ENCODE measurements around the gene NAALADL2. TPM values are rescaled to one million over a fixed set of nuclear protein-coding genes. Genes with fewer than 3 reads are reported as not detected.

The NAALADL2 gene
- total and polyA plus RNA-seq, 2 of the 4 experiments (the other 2 are of a cell fraction): 3.8 to 19.2 TPM

DNA sequence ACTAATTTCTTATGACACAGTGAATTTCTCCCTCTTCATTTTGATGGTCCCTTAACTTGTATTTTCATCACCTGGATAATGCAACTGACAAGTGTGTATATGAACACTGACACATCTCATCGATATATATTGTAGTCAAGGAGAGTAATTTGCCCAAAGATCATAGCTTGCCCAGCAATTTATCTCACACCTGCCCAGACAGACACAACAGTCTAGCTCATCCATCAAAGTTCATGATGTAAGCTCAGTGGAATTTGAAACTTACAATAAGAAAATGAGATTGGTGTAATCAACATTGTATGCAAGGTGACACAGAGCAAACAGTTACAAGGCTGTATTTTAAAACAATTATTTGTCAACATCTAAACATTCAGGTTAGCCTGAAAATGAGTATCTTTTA lies 805.8 kb downstream of the NAALADL2 start:
- H3K9ac ChIP-seq (ENCODE audit: low read depth, low read length): no peak overlapping the region
- DNase-seq (no peak), ATAC-seq (ENCODE audit: low read depth) (no peak)
- no peaks in the 10 kb centered on the region for H3K9me3 ChIP-seq (ENCODE audit: control insufficient read depth, insufficient read depth, low read length)
- no peak overlapping the region for H2BK120ac ChIP-seq (ENCODE audit: low read depth, low read length)
- no peak overlapping the region for H2AK5ac ChIP-seq (ENCODE audit: low read depth, low read length)
- WGBS, 2 experiments (ENCODE audit: extremely low coverage in 2 of 2, insufficient read length in 1 of 2): no CpG with 5 or more reads among the region's 1 CpG
- H2BK20ac ChIP-seq (ENCODE audit: low read depth, low read length): no peak overlapping the region
- no peak overlapping the region for H3K14ac ChIP-seq (replicated peaks; ENCODE audit: low read depth, low read length)
- H3K4ac ChIP-seq (ENCODE audit: low read depth, low read length): no peak overlapping the region
- no peak overlapping the region for H2BK15ac ChIP-seq (ENCODE audit: low read depth, low read length)
- H4K20me1 ChIP-seq (ENCODE audit: insufficient read depth, low read length): no peaks in the 10 kb centered on the region
- H3K27me3 ChIP-seq (ENCODE audit: control insufficient read depth, insufficient read depth, low read length): no peaks in the 10 kb centered on the region
- H3K23ac ChIP-seq (ENCODE audit: low read depth, low read length): no peak overlapping the region
- no peaks in the 10 kb centered on the region for H3K36me3 ChIP-seq (ENCODE audit: control insufficient read depth, insufficient read depth, low read length)
- ChIA-PET POLR2A (ENCODE audit: unreplicated experiment) (no interaction called here), CTCF (interaction anchor here (0.8 kb wide), 1 partner anchor 669 kb away, joined by 3 read pairs; no protein-coding TSS in a partner anchor)
- TF ChIP-seq SMC3 (IDR thresholded peaks at IDR 0.05; ENCODE audit: low read depth, low read length) (no peak), MAFK (IDR thresholded peaks at IDR 0.05; ENCODE audit: low read depth, low read length) (no peak), RAD21 (IDR thresholded peaks at IDR 0.05; ENCODE audit: low read length) (no peak), USF2 (IDR thresholded peaks at IDR 0.05; ENCODE audit: low read depth, low read length) (no peak), RFX5 (IDR thresholded peaks at IDR 0.05; ENCODE audit: low read depth, low read length) (no peak), RCOR1 (IDR thresholded peaks at IDR 0.05; ENCODE audit: insufficient replicate concordance, low read length) (no peak), FOS (IDR thresholded peaks at IDR 0.05; ENCODE audit: low read depth, low read length) (no peak), MAZ (IDR thresholded peaks at IDR 0.05; ENCODE audit: borderline replicate concordance, low read depth, low read length) (no peak), NFE2L2 (IDR thresholded peaks at IDR 0.05; ENCODE audit: low read depth, low read length) (no peak), CTCF (conservative IDR thresholded peaks at IDR 0.05; ENCODE audit: low read depth, low read length) (no peak), MXI1 (IDR thresholded peaks at IDR 0.05; ENCODE audit: borderline replicate concordance, low read depth, low read length) (no peak), CHD1 (IDR thresholded peaks at IDR 0.05; ENCODE audit: low read depth, low read length) (no peak), CEBPB (IDR thresholded peaks at IDR 0.05; ENCODE audit: low read depth, low read length) (no peak), BHLHE40 (IDR thresholded peaks at IDR 0.05; ENCODE audit: low read depth, low read length) (no peak), POLR2A (IDR thresholded peaks at IDR 0.05; ENCODE audit: low read depth, low read length) (no peak), ELK1 (IDR thresholded peaks at IDR 0.05; ENCODE audit: borderline replicate concordance, low read depth, low read length) (no peak)
- no peak overlapping the region for H3K4me3 ChIP-seq (ENCODE audit: insufficient read depth, low read depth, low read length)
- intact Hi-C loops (cut with micrococcal nuclease): loop anchor here (10.0 kb wide), 1 partner anchor 760 kb away; no protein-coding TSS in a partner anchor
- H3K9me1 ChIP-seq (ENCODE audit: insufficient read depth, low read length): no peaks in the 10 kb centered on the region
- H2BK5ac ChIP-seq (ENCODE audit: low read depth, low read length, poor library complexity, severe bottlenecking): no peak overlapping the region
- no peak overlapping the region for H3K56ac ChIP-seq (ENCODE audit: extremely low read depth, insufficient read depth, low read length)
- no TSS peak for BruUV-seq (replicated peaks)
- H2AFZ ChIP-seq (replicated peaks; ENCODE audit: low read length, poor library complexity): no peak overlapping the region
- no peak overlapping the region for H4K8ac ChIP-seq (ENCODE audit: low read depth in 2 of 2, low read length in 2 of 2)
- H4K5ac ChIP-seq (ENCODE audit: low read depth, low read length): no peak overlapping the region
- no peak overlapping the region for H3K27ac ChIP-seq (ENCODE audit: insufficient read depth, low read length)
- H2AK9ac ChIP-seq (replicated peaks; ENCODE audit: low read depth, low read length, poor library complexity): no peak overlapping the region
- H3K18ac ChIP-seq (ENCODE audit: low read depth, low read length): no peak overlapping the region
- no peaks in the 10 kb centered on the region for H3K4me1 ChIP-seq (ENCODE audit: control insufficient read depth, insufficient read depth, low read length)
- in situ Hi-C loops (cut with MboI; ENCODE audit: low sequenced_read_pairs): no loop called here
- dilution Hi-C loops (cut with HindIII; ENCODE audit: low sequenced_read_pairs, unreplicated experiment): no loop called here
- H3K79me1 ChIP-seq (ENCODE audit: low read depth in 1 of 2, low read length in 2 of 2): no peaks in the 10 kb centered on the region
- no peak overlapping the region for H4K91ac ChIP-seq (ENCODE audit: insufficient read depth, low read depth, low read length)
- no peak overlapping the region for H3K4me2 ChIP-seq (ENCODE audit: low read depth, low read length)

Measured in IMR-90 (cell line).